HepG2 (cell line): Measurements from ENCODE around the gene CRYBA2. TPM values are rescaled to one million over a fixed set of nuclear protein-coding genes. Genes with fewer than 3 reads are reported as not detected.

Experiments used
- ATAC-seq: fragments of 200-7000 bp; cut with Tn5 transposase; 3 replicates; pipeline ENCODE4 v1.9.1; 2020; ENCODE audit warnings: mild to moderate bottlenecking, moderate library complexity
- BruUV-seq: library from RNA; stranded (reverse); fragments of 400-500 nt; replicated peaks from 2 replicates; lab custom pipeline; 2021; lab: Mats Ljungman, UMichigan
- CTCF ChIA-PET: fragments of 300-600 bp; formaldehyde crosslinking; extraction: SDS; loops from one replicate; lab custom pipeline; 2021; ENCODE audit warnings: low total read pairs, inconsistent platforms, low intra/inter-chr PET ratio; lab: Yijun Ruan, JAX
- POLR2A ChIA-PET: fragments of 350-600 bp; sonication (Branson Sonifier 250); formaldehyde crosslinking; loops from one replicate; lab custom pipeline; 2020; ENCODE audit warnings: antibody characterized with exemption, inconsistent platforms; lab: Yijun Ruan, JAX
- DNase-seq: peaks from one replicate; pipeline ENCODE4 v3.0.0-alpha.2; 2015; ENCODE audit warnings: low spot score
- FAIRE-seq: peaks from 3 replicates; lab custom pipeline; 2011; peaks lifted over from hg19 to GRCh38; lab: Jason Lieb, UNC
- H2AFZ ChIP-seq: one replicate; pipeline ENCODE4 v1.6.1; 2011; ENCODE audit warnings: low read length, inconsistent platforms
- H3K27ac ChIP-seq: fragments of 300-600 bp; 3 replicates; pipeline ENCODE4 v1.8.0; 2011; ENCODE audit warnings: mixed run types, mild to moderate bottlenecking, mixed read lengths, low read length, inconsistent platforms; ENCODE audit not compliant: insufficient read depth; ENCODE audit errors: extremely low read length
- H3K27me3 ChIP-seq, 2 experiments: fragments of 200-600 bp in 1 of 2; 2 replicates in 1 of 2; 3 replicates in 1 of 2; pipeline versions ENCODE4 v1.6.0 to v1.8.0; 2011; ENCODE audit warnings: low read length in 2 of 2, mild to moderate bottlenecking in 2 of 2, moderate library complexity in 2 of 2, inconsistent platforms in 1 of 2; ENCODE audit not compliant: insufficient read depth in 2 of 2, control insufficient read depth in 1 of 2
- H3K36me3 ChIP-seq, 2 experiments: fragments of 200-600 bp in 1 of 2; replicated peaks in 1 of 2; 2 replicates in 1 of 2; 3 replicates in 1 of 2; pipeline versions ENCODE4 v1.5.1 to v1.8.0; 2011; ENCODE audit warnings: low read length in 2 of 2, inconsistent platforms in 1 of 2; ENCODE audit not compliant: insufficient read depth in 2 of 2, control insufficient read depth in 1 of 2
- H3K4me1 ChIP-seq: 2 replicates; pipeline ENCODE4 v1.5.1; 2012; ENCODE audit warnings: low read length, inconsistent platforms; ENCODE audit not compliant: insufficient read depth
- H3K4me2 ChIP-seq: 2 replicates; pipeline ENCODE4 v1.6.0; 2011; ENCODE audit warnings: low read depth, low read length, inconsistent platforms
- H3K4me3 ChIP-seq, 3 experiments: fragments of 200-600 bp in 1 of 3; sonication (generic), shearing (Covaris generic) in 1 of 3; replicated peaks in 1 of 3; 2 replicates each; pipeline ENCODE4 v1.5.1; 2011 to 2016; ENCODE audit warnings: low read length in 3 of 3, inconsistent platforms in 2 of 3, low read depth in 2 of 3, mild to moderate bottlenecking in 2 of 3, control low read depth in 1 of 3, mixed read lengths in 1 of 3; ENCODE audit not compliant: insufficient read depth in 1 of 3
- H3K79me2 ChIP-seq: one replicate; pipeline ENCODE4 v1.6.1; 2011; ENCODE audit warnings: low read length, inconsistent platforms; ENCODE audit not compliant: insufficient read depth
- H3K9ac ChIP-seq: 2 replicates; pipeline ENCODE4 v1.6.0; 2011; ENCODE audit warnings: mild to moderate bottlenecking, low read depth, low read length, inconsistent platforms; ENCODE audit not compliant: insufficient read depth
- H3K9me3 ChIP-seq: 2 replicates; pipeline ENCODE4 v1.5.1; 2012; ENCODE audit warnings: mild to moderate bottlenecking, low read length
- H4K20me1 ChIP-seq: 2 replicates; pipeline ENCODE4 v1.6.0; 2011; ENCODE audit warnings: inconsistent platforms, mild to moderate bottlenecking, low read length, moderate library complexity; ENCODE audit not compliant: insufficient read depth
- ADNP ChIP-seq: sonication (generic); formaldehyde crosslinking; IDR thresholded peaks from 2 replicates; pipeline ENCODE4 v1.4.0; 2020; ENCODE audit warnings: missing genetic modification reagents
- DZIP1 ChIP-seq: sonication (generic); formaldehyde crosslinking; IDR thresholded peaks from 2 replicates; pipeline ENCODE4 v1.5.0; 2020; ENCODE audit warnings: mild to moderate bottlenecking, missing genetic modification reagents
- FOXK2 ChIP-seq: fragments of 450-650 bp; IDR thresholded peaks from 2 replicates; pipeline ENCODE4 v1.6.1; 2016
- GZF1 ChIP-seq: sonication (generic); formaldehyde crosslinking; IDR thresholded peaks from 2 replicates; pipeline ENCODE4 v1.5.1; 2020; ENCODE audit warnings: mild to moderate bottlenecking, missing genetic modification reagents
- PLSCR1 ChIP-seq: sonication (generic); formaldehyde crosslinking; IDR thresholded peaks from 2 replicates; pipeline ENCODE4 v1.5.0; 2020; ENCODE audit warnings: missing genetic modification reagents, mild to moderate bottlenecking, borderline replicate concordance
- PPARG ChIP-seq: conservative IDR thresholded peaks from 2 replicates; pipeline ENCODE4 v1.6.1; 2016; ENCODE audit warnings: missing biosample characterization, missing genetic modification reagents
- SKIL ChIP-seq: sonication (generic); formaldehyde crosslinking; IDR thresholded peaks from 2 replicates; pipeline ENCODE4 v1.8.0; 2022; ENCODE audit warnings: missing genetic modification reagents, mild to moderate bottlenecking, moderate library complexity, borderline replicate concordance
- USF2 ChIP-seq, 2 experiments: sonication (generic) in 1 of 2; formaldehyde crosslinking in 1 of 2; IDR thresholded peaks; 2 replicates each; pipeline versions ENCODE4 v1.5.1 to v1.6.1; 2011 to 2020; ENCODE audit warnings: borderline replicate concordance in 1 of 2, low read depth in 1 of 2, low read length in 1 of 2, mild to moderate bottlenecking in 1 of 2, missing genetic modification reagents in 1 of 2, moderate library complexity in 1 of 2
- ZNF124 ChIP-seq: sonication (generic); formaldehyde crosslinking; IDR thresholded peaks from 2 replicates; pipeline ENCODE4 v1.4.0; 2020; ENCODE audit warnings: missing genetic modification reagents
- ZNF205 ChIP-seq: IDR thresholded peaks from 2 replicates; pipeline ENCODE4 v1.6.1; 2018; ENCODE audit warnings: missing biosample characterization, missing genetic modification reagents
- ZNF264 ChIP-seq: sonication (generic); formaldehyde crosslinking; IDR thresholded peaks from 2 replicates; pipeline ENCODE4 v1.4.0; 2020; ENCODE audit warnings: missing genetic modification reagents
- ZNF333 ChIP-seq: sonication (generic); formaldehyde crosslinking; IDR thresholded peaks from 2 replicates; pipeline ENCODE4 v1.4.0; 2020; ENCODE audit warnings: mild to moderate bottlenecking, missing genetic modification reagents, borderline replicate concordance
- ZNF33A ChIP-seq: sonication (generic); formaldehyde crosslinking; IDR thresholded peaks from 2 replicates; pipeline ENCODE4 v1.5.1; 2020; ENCODE audit warnings: missing genetic modification reagents, mild to moderate bottlenecking, moderate library complexity, borderline replicate concordance
- WGBS: methylation state at CpG from one replicate; pipeline ENCODE4 v1.1.6; 2017; ENCODE audit warnings: low lambda C conversion rate; 5-methylcytosine and 5-hydroxymethylcytosine counted together
- in situ Hi-C: cut with HindIII; loops from 2 replicates; pipeline ENCODE4 v1.10.0; 2017; ENCODE audit warnings: low pct_unique_long_range_greater_than_20kb; ENCODE audit not compliant: extremely low pct_ligation_motif_present
- intact Hi-C: fragments of 100-400 bp; cut with micrococcal nuclease; formaldehyde crosslinking; loops from one replicate; pipeline ENCODE4 v1.10.0; 2022; ENCODE audit not compliant: unreplicated experiment
- polyA plus RNA-seq, 8 experiments: library from polyadenylated mRNA; depleted of rRNA in 3 of 8; stranded (reverse) in 7 of 8; unstranded in 1 of 8; fragments of >200 nt; fragmentation: Illumina TruSeq in 4 of 8; extraction: Trizol in 4 of 8; gene quantifications; 2 replicates each; pipeline versions ENCODE4 v1.2.1 to v1.2.3, GENCODE V29; 2011 to 2016; ENCODE audit warnings: low read depth in 4 of 8, missing spikeins in 1 of 8, mixed read lengths in 1 of 8; ENCODE audit not compliant: insufficient read depth in 1 of 8
- total RNA-seq, 5 experiments: library from RNA; depleted of rRNA; stranded (reverse); fragments of >200 nt; fragmentation: Illumina TruSeq; extraction: Trizol; gene quantifications; 2 replicates each; pipeline ENCODE4 v1.2.3, GENCODE V29; 2016; ENCODE audit warnings: low read depth in 1 of 5

The CRYBA2 gene
- total and polyA plus RNA-seq, 2 of the 13 experiments (the other 11 are each of a cell fraction or from before 2014, with no cell fraction given), result not detected

- H3K9ac ChIP-seq, result no peak overlapping the region
- WGBS, result 4% methylated on average over 47 of the region's 70 CpGs
- DNase-seq, result peak; percentile 93
- CTCF ChIA-PET, result interaction anchor here (1.1 to 2.1 kb wide), 3 partner anchors 22 to 118 kb away, joined by 3 to 7 read pairs (median 4); no protein-coding TSS in a partner anchor
- H3K27me3 ChIP-seq, result peaks cover 40 to 94% of the 10 kb centered on the region in 2 experiments
- ATAC-seq, result peak; percentile 81
- intact Hi-C loops (loop anchor here (2.0 kb wide), 1 partner anchor 27 kb away; no protein-coding TSS in a partner anchor), in situ Hi-C loops (no loop called here)
- peak overlapping the region in 2 of 3 experiments; percentile 28 to 64; a peak in 4 of 6 replicates for H3K4me3 ChIP-seq
- POLR2A ChIA-PET, result interaction anchor here (0.6 to 1.4 kb wide), 15 partner anchors 22 to 497 kb away, joined by 3 to 5 read pairs (median 4); partner anchors contain the start of genes CNPPD1, DNAJB2, GLB1L and GMPPA
- H3K4me2 ChIP-seq, result peak overlapping the region; percentile 71
- no peaks in the 10 kb centered on the region for H3K36me3 ChIP-seq
- no peaks in the 10 kb centered on the region for H3K79me2 ChIP-seq
- H2AFZ ChIP-seq, result no peak overlapping the region
- no peak overlapping the region for H3K27ac ChIP-seq
- no peaks in the 10 kb centered on the region for H3K9me3 ChIP-seq
- no TSS peak for BruUV-seq
- peaks cover 24% of the 10 kb centered on the region for H3K4me1 ChIP-seq
- peaks cover 40% of the 10 kb centered on the region; the same call in 1 of the 2 replicates for H4K20me1 ChIP-seq
- FAIRE-seq, result peak; percentile 56
- TF ChIP-seq PPARG (CRISPR knock-in tag) (no peak), DZIP1 (CRISPR knock-in tag) (no peak), USF2 (IDR thresholded peaks at IDR 0.05; ENCODE audit: low read depth, low read length) (no peak), USF2 (CRISPR knock-in tag; IDR thresholded peaks at IDR 0.05; ENCODE audit: borderline replicate concordance) (no peak; the same call in 1 of the 2 replicates), ZNF264 (CRISPR knock-in tag) (peak; percentile 73), ZNF205 (CRISPR knock-in tag) (peak; percentile 42; the same call in 1 of the 2 replicates), ZNF124 (CRISPR knock-in tag) (0 out of 2 replicates have a peak, but pooled peaks have one; percentile 17), PLSCR1 (CRISPR knock-in tag) (no peak), ADNP (no peak), GZF1 (CRISPR knock-in tag) (0 out of 2 replicates have a peak, but pooled peaks have one; percentile 46), FOXK2 (no peak), SKIL (CRISPR knock-in tag) (peak; percentile 94), ZNF333 (CRISPR knock-in tag) (no peak; the same call in none of the 2 replicates), ZNF33A (CRISPR knock-in tag) (0 out of 2 replicates have a peak, but pooled peaks have one; percentile 81)
Measured at GRCh38 chr2:219001577-219002394, 8.6 kb upstream of the CRYBA2 start.
